ENCODE measurements around the gene TBC1D32. TPM values are rescaled to one million over a fixed set of nuclear protein-coding genes. Genes with fewer than 3 reads are reported as not detected.
"Not testable (repeated sequence)": the region's sequence is repeated elsewhere in the genome, so short reads cannot be mapped to it uniquely, and the experiment has no call there.

Gene TBC1D32, protein sequence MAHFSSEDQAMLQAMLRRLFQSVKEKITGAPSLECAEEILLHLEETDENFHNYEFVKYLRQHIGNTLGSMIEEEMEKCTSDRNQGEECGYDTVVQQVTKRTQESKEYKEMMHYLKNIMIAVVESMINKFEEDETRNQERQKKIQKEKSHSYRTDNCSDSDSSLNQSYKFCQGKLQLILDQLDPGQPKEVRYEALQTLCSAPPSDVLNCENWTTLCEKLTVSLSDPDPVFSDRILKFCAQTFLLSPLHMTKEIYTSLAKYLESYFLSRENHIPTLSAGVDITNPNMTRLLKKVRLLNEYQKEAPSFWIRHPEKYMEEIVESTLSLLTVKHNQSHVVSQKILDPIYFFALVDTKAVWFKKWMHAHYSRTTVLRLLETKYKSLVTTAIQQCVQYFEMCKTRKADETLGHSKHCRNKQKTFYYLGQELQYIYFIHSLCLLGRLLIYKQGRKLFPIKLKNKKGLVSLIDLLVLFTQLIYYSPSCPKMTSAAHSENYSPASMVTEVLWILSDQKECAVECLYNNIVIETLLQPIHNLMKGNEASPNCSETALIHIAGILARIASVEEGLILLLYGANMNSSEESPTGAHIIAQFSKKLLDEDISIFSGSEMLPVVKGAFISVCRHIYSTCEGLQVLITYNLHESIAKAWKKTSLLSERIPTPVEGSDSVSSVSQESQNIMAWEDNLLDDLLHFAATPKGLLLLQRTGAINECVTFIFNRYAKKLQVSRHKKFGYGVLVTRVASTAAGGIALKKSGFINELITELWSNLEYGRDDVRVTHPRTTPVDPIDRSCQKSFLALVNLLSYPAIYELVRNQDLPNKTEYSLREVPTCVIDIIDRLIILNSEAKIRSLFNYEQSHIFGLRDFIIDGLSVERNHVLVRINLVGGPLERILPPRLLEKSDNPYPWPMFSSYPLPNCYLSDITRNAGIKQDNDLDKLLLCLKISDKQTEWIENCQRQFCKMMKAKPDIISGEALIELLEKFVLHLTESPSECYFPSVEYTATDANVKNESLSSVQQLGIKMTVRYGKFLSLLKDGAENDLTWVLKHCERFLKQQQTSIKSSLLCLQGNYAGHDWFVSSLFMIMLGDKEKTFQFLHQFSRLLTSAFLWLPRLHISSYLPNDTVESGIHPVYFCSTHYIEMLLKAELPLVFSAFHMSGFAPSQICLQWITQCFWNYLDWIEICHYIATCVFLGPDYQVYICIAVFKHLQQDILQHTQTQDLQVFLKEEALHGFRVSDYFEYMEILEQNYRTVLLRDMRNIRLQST
- 18.7 TPM for polyA plus RNA-seq (ENCODE audit: insufficient read length)
- long read RNA-seq, donor 1, result 0 reads
- long read RNA-seq, donor 2, partial matches to known transcripts, result 0 of 1 reads
- long read RNA-seq, donor 2, other reads (novel, unspliced or antisense), result 0 of 1 reads
- long read RNA-seq, donor 3, result 0 reads
- long read RNA-seq, donor 4, result 0 reads
- long read RNA-seq, donor 5, result 0 reads
- long read RNA-seq, donor 6, result 0 reads
- long read RNA-seq, donor 7, result 0 reads
- long read RNA-seq, donor 8, result 0 reads

DNA sequence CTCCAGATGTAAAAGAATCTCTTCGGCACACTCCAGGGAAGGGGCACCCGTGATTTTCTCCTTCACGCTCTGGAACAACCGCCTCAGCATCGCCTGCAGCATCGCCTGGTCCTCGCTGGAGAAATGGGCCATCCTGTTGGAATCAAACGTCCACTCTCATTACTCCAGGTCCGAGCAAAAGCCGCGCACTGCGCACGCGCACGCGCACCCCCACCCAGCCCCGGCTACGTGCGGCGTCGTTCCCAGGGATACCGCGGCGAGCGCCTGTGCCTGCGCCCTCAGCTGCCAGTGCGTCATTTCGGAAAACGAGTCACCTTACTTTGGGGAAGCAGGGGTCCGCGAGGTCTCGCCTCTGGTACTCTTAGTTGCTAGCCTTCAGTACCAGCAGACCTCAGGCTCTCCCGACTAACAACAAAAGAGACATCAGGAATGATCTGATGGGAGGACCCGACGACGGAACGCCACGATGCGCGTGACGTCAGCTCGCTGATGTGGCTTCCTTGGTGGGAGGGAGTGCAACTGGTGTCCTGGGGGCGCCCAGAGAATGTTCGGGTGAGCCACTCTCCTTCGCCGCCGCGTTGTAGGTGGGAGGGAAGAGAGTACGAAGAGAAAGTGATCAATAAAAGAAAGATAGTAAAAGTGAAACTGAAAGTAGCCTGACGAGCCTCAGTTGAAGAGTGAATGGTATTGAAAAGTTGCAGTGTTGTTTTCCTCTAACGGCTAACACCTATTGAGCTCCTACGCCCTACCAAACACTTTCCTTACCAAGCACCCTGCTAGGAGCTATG lies at the start of gene TBC1D32:
Gene TBC1D32 (minus strand): TSS at position 182 of the 788 bp plus-strand sequence. CDS start 50 bp downstream, at position 132.
- DNase-seq, result peak; percentile 92

DNA sequence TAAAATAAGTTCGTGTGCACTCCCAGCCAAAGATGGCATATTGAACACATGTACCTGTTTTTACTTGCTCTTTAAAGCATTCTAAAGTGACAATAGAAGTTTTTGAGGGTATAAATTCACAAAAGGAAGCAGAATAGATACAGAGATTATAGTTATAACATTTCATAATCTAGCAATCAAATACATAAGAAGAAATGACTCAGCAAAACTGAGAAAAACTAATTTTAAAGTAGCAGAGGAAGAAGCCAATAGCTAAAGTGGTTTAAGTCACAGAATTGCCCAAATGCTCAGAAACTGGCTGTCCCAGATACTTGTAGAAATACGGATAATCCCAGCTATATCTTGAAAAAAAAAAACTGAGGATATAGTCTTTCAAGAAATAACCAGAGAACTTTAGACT lies 49.2 kb upstream of the TBC1D32 start:
- no peak for DNase-seq

DNA sequence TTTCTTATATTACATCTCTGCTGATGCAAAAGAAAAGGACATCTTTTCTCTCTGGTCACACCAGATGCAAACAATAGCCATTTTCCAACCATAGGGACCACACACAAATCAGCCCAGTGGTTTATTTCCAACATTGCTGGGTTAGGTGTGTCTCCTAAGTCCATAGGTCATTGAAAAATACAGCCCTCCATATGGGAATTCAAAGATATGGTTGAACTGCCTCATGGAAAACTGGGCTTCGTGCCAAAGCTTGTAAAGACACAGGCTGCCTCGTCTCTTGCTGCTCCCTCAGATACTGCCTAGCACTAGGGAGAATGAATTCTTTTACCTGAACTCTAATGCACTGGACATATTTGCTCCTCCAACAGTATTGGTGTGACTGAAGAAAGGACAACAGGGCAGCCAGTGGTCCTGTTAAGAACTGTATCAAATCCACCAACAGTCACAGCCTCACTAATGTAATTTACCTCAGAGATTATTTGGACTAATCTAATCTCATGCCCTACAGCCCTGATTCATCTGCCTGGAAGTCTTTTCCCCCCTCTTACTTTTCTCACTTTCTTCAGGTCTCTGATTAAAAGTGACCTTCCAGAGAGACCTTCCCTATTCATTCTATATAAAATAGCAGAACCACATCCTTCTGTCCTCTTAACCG lies 48.3 kb upstream of the TBC1D32 start:
- DNase-seq, result no peak

DNA sequence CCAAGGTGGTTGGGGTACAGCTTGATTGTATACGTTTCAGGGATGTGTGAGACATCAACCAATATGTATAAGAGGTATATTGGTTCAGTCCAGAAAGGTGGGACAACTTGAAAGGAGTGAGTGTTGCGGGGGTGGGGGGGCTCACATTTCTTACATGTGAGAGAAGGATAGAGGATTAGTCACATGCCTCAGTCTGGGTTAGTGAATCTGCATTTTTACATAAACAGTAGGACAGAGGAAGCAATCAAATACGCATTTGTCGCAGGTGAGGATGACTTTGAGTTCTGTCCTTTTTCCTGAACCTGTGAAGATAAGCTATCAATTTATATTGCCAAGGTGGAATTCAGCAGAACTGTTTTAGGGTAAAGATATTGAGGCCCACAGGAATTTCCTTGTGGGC lies 42.1 kb upstream of the TBC1D32 start:
- DNase-seq, result no peak

DNA sequence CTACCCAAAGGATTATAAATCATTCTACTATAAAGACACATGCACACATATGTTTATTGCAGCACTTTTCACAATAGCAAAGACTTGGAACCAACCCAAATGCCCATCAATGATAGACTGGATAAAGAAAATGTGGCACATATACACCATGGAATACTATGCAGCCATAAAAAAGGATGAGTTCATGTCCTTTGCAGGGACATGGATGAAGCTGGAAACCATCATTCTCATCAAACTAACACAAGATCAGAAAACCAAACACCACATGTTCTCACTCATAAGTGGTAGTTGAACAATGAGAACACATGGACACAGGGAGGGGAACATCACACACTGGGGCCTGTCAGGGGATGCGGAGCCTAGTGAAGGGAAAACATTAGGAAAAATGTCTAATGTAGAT lies 39.9 kb upstream of the TBC1D32 start:
- DNase-seq, result not testable (repeated sequence)

DNA sequence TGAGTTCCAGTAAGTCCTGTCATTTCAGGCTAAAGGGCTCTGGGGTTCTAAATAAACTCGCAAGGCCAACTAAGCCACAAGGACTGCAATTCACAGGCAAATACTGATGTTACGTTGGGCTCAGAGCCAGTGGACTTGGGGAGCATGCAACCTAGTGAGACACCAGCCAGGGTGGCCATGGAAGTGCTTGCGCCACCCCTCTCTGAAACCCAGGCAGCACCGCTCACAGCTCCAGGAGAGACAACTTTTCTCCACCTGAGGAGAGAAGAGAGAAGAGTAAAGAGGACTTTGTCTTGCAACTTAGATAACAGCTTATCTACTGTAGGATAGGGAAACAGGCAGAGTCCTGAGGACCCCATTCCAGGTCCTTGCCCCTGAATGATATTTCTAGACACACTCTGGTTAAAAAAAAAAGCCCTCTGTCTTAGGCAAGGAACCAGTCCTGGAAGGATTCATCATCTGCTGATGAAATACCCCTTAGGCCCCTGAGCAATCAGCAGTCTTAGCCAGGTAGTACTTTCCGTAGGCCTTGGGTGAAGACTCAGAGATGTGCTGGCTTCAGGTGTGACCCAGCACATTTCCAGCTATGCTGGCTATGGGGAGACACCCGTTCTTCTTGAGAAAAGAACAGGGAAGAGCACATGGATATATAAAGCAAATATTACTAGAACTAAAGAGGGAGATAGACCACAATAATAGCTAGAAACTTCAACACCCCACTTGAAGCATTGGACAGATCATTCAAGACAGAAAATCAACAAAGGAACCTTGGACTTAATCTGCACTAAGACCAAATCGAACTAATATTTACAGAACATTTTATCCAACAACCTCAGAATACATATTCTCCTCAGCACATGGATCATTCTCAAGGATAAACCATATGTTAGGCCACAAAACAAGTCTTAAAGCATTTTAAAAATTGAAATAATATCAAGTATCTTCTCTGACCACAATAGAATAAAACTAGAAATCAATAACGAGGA lies 31.5 kb upstream of the TBC1D32 start:
- no peak for DNase-seq

DNA sequence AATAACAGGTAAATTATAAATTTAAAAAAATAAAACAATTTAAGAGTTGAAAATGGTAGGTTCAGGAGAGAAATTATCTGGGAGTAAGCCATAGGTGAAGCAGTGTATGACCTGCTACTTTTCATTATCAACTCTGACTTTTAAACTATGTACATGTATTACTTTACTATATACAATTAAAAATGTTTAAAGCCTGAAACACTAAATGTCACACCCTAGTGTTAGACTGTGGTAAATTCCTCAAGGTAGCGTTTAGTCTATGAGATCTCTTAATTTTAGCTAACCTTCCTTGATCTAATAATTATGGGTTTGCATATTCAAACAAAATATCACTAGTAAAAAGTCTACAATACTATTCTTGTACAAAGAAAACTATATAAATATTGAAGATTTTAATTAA lies 22.3 kb upstream of the TBC1D32 start:
- DNase-seq, result no peak

DNA sequence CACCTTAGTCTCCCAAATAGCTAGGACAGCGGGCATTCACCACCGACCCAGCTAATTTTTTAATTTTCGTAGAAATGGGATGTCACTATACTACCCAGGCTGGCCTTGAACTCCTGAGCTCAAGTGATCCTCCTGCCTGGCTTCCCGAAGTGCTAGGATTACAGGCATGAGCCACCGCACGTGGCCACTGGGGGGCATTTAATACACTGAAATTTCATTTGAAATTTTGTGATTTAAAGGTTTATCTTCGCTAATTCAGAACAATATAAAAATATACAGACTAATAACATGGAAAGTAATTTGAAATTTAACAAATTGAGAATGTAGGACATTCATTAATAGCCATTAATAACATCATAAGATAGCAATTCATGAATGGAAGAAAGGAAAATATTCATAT lies 20.5 kb upstream of the TBC1D32 start:
- DNase-seq, result no peak

DNA sequence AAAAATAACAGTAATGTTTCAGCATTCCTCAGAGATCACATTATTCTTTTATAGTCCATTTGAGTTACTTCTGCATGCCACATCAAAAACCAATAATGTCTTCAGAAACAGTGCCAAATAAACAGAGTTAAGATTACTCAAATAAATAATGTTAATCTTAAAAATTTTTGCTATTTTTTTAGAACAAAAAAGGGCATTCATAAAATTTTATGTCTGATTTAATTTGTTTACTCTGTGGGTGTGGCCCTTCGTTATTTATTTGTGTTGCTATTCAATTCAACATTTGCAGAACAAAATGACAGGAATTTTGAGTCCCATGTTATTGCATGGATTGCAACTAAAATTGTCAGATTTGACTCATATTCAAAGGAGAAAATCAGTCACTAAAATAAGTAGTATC lies 18.7 kb upstream of the TBC1D32 start:
- no peak for DNase-seq

DNA sequence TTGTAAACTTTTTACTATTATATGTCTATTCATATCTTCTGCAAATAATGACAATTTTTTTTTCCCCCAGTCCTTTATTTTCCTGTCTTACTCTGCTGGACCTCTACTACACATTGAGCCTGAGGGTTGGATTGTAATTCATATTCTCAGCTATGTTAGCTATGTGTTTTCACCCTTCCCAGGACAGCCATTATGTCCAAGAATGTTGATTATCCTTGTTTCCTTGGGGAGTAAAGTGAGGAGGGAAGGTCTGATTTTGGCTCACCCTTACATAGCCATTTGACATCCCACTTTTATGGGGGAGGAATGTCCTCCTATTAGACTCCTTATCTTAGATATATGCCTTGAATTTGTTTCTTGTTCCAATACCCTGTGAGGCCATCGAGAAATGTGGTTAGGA lies 17.6 kb upstream of the TBC1D32 start:
- DNase-seq, result no peak

DNA sequence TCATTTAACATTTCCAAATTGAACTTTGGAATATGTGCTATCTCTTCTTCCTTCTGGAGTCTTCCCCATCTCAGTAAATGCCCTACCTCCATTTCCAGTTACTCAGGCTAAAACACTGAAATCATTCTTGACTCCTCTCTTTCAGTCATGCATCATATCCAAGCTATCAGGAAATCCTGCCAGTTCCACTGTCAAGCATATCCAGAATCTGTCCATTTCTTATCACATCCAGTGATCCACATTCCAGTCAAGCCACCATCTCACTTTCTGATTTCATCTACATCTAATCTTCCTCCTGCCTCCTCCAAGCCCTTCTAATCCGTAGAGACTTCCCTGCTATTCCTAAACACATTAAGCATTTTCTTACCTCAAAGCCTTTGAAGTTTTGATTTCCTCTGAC lies 15.3 kb upstream of the TBC1D32 start:
- DNase-seq, result no peak

DNA sequence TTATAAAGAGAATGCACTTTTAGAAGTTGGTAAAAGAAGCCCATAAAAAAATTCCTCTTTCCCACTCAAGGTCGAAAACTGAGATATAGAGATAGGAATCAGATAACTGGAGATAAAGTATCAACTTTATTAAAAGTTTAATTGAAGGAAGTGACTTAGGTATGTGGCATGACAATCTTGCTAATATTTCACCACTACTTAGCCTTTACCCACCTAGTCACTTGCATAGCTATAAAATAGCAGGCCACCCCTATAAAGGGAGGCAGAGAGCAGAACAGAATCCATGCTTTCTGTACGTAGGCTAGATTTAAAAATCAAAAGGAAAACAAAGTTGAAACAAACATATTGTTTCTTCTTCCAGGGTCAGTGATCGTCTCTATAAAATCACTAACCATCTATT lies 13.2 kb upstream of the TBC1D32 start:
- DNase-seq, result no peak

DNA sequence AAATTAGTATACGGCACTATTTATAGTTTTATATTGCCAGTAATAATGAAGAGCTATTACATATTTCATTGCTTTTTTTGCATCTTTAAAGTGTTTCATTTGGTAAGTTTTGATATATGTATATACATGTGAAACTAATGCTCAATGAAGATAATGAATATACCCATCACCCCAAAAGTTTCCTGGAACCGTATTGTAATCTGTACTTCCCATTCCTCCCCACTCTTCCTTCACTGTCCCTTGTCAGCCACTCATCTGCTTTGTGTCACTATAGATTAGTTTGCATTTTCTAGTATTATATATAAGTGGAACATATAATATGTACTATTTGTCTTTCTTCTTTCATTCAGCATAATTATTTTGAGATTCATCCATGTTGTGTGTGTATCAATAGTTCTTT lies 10.3 kb upstream of the TBC1D32 start:
- no peak for DNase-seq

DNA sequence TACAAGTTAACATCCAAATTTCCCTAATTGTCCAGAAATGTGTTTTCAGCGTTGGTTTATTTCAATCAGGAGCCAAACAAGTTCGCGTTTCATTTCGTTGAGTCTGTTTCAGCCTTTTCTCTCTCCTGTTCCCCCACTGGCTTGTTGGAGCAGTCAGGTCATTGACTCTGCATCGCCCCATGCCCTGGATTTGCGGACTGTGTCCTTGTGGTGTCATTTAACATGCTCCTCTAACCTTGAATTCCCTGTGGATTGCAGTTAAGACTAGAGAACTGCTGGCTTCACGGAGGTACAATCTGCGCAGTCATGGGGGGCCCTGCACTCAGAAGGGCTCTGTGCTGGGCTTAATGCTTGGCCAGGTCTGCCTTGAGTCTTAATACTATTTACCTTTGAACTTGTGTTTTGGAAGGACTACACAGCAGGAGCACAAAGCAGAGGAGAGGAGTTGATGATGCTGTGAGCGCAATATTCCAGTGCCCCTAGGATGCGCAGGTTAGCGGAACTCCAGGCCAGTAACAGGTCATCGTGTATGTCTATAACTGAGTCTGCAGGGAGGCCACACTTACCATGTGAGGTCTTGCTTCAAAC lies 5.5 kb upstream of the TBC1D32 start:
- DNase-seq, result no peak

DNA sequence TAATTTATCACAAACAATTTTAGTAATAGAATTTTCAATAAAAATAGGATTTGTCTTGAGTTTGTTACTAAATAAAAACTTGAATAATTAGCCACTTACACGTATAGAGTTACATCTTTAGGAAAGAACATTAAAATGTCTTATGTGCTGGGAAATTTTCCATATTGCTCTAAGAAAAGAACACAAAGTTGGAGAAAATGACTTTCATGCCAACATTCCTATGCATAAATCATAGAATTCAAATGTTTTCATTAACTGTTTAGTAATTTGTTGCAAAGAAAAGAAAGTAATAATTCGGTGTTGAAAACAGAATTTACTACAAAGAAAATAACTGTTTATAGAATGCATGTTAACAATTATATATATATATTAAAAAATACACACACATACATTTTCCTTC lies 4.7 kb upstream of the TBC1D32 start:
- peak; percentile 44 for DNase-seq

DNA sequence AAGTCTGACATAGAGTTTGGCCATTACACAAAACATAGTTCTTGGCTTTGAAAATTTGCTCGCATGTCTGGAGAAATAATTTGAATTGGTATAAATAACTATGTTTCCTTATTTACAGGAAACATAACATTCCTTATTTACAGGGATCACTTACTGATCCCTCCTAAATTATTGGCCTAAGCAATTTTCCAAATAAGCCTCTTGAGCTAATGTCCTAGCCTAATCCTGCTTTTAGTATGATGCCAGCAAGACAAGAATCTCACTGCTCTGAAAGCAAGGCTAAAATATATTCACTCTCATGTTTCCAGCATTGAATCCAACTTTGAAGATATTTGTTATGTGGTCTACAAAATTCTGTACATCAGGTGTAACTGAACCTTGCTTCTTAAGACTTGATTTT lies 4.1 kb upstream of the TBC1D32 start:
- no peak for DNase-seq

DNA sequence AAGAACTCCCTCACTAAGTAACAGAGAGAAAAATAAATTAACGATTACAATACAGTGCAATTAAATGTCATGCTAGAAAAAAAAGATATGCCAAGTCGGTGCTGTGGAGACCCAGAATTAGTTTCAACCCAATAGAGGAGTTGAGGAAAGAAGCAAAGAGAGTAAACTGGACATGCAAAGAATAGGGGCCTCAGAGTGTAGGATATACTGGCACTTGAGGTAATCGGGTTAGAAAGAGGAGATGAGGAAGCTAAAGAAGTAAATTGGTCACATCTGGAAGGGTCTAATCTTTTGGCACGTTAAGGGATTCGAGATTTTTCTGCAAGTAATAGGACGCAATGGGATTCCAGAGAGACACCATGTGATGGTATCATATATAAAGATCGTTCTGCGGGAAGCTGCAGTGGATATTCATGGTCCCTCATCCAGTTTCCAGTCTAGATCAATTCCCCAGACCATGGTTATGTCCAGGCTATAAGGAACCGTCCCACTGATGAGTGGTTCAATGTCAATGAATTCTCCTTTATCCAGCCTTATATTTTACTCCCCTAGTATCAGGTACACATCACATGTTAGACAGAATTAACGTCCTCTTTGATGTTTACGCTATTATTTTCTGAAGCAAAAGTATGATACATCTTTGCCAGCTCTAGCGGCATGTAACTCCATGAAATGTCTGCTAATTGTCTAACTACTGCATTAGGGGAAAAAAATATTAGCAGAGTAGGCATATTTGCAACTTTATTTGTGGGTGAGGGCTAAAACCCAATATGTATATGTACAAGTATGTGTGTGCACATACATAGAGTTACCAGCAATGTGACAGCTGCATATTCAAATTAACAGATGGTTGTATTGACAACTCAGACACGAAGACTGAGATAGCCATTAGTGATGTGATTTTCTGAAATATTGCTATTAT lies 1.1 kb upstream of the TBC1D32 start:
- DNase-seq, result no peak

DNA sequence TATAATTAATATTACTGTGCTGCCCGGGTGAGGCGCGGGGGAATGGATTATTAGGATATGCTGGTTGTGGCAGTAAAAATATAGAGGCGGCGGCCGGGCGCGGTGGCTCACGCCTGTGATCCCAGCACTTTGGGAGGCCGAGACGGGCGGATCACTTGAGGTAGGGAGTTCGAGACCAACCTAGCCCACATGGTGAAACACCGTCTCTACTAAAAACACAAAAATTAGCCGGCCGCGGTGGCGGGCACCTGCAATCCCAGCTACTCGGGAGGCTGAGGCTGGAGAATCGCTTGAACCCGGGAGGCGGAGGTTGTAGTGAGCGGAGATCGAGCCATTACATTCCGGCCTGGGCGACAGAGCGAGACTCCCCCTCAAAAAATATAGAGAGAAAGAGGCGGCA lies 586 bp downstream of the TBC1D32 start:
- DNase-seq, result not testable (repeated sequence)
